ENCODE results near the gene G6PC3.

Gene G6PC3

DNA sequence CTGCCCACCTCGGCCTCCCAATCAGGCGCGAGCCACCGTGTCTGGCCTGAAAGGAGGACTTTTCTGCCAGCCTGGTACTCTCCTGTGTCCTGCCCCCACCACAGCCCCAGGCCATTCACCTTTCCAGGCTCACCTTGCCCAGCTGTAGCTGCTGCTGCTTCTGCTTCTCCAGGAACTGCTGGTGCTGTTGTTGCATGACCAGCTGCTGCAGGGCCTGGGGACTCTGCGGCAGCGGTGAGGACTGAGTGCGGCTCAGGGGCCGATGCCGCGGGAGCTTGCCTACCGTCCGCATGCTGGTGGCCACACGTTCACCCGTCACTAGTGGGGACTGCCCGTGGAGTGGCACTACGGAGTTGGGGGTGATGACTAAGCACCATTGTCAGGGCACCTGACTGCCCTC is 17.7 kb downstream of the G6PC3 start:
- TF ChIP-seq, protein P1, sequence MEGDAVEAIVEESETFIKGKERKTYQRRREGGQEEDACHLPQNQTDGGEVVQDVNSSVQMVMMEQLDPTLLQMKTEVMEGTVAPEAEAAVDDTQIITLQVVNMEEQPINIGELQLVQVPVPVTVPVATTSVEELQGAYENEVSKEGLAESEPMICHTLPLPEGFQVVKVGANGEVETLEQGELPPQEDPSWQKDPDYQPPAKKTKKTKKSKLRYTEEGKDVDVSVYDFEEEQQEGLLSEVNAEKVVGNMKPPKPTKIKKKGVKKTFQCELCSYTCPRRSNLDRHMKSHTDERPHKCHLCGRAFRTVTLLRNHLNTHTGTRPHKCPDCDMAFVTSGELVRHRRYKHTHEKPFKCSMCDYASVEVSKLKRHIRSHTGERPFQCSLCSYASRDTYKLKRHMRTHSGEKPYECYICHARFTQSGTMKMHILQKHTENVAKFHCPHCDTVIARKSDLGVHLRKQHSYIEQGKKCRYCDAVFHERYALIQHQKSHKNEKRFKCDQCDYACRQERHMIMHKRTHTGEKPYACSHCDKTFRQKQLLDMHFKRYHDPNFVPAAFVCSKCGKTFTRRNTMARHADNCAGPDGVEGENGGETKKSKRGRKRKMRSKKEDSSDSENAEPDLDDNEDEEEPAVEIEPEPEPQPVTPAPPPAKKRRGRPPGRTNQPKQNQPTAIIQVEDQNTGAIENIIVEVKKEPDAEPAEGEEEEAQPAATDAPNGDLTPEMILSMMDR (IDR thresholded peaks at IDR 0.05) = no peak

GRCh38 chr17:44091200-44091997 is 20.9 kb downstream of the G6PC3 start:
- TF ChIP-seq, protein P1 (IDR thresholded peaks at IDR 0.05) = no peak

GRCh38 chr17:44092051-44092450 is 21.5 kb downstream of the G6PC3 start:
- TF ChIP-seq, protein P1 (IDR thresholded peaks at IDR 0.05) = no peak

- TF ChIP-seq, protein P1 (IDR thresholded peaks at IDR 0.05) = no peak
Observed at GRCh38 chr17:44093231-44093900, 22.8 kb downstream of the G6PC3 start.

DNA sequence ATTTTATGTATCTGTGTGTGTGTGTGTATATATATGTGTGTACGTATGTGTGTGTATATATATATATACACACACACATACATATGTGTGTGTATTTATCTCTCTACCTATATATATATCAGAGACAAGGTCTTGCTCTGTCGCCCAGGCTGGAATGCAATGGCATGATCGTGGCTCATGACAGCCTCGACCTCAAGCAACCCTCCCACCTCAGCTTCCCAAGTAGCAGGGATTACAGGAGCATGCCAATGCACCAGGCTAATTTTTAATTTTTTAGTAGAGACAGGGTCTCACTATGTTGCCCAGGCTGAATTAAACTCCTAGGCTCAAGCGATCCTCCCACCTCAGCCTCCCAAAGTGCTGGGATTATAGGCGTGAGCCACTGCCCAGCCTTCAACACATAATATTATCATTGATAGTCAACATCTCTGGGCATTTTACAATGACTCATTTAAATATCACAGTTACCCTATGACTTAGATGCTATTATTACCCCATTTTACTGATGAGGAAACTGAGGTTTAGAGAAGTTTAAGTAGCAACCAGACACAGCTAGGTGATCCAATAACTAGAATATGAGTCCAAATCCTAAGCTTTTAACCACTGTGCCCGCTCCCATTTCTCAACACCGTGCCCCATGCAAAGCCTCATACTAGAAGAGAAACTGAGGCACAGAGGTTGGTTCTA is 24.3 kb downstream of the G6PC3 start:
- TF ChIP-seq, protein P1 (IDR thresholded peaks at IDR 0.05) = no peak

- TF ChIP-seq, protein P1 (IDR thresholded peaks at IDR 0.05) = no peak
Observed at GRCh38 chr17:44095388-44095646, 24.8 kb downstream of the G6PC3 start.

DNA sequence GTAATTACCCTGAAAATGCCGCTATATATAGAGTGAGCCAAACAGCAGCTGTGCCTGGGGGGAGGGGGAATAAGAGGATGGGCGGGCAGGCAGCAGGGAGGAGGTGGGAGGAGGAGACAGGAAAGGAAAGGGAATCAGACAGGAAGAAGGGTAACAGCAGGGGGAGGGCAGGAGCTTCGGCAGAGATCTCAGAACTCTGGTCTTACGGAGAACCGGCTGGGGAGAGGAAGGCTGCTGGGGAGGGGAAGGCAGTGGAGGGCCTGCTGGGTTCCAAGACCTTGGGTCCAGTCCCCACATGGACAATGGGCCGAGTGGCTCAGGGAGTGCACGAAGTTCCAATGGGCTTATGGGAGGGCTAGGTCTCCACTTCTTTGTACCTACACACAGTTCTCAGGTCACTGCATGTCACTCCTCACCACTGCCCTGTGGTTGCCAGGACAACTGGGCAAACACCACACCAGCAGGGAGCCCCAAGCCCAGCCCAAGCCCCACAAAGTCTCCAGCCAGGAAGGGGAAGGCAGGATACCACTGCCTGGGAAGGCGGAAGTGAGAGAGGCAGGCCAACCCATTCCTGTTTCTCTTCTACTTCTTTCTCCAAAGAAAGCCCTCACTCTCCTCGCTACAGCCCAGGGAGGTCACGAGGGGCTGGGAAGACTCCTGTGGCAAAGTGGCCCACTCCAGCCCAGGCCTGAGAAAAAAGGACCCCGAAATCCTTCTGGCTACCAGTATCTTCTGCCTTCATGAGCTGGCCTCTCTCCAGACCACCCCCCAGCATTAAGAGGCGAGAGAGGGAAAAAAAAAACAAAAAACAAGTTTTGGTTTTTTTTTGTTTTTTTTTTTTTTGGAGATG is 25.3 kb downstream of the G6PC3 start:
- TF ChIP-seq, protein P1 (IDR thresholded peaks at IDR 0.05) = no peak

Data from LNCAP (cell line).